ENCODE measurements around the gene LHCGR.

DNA sequence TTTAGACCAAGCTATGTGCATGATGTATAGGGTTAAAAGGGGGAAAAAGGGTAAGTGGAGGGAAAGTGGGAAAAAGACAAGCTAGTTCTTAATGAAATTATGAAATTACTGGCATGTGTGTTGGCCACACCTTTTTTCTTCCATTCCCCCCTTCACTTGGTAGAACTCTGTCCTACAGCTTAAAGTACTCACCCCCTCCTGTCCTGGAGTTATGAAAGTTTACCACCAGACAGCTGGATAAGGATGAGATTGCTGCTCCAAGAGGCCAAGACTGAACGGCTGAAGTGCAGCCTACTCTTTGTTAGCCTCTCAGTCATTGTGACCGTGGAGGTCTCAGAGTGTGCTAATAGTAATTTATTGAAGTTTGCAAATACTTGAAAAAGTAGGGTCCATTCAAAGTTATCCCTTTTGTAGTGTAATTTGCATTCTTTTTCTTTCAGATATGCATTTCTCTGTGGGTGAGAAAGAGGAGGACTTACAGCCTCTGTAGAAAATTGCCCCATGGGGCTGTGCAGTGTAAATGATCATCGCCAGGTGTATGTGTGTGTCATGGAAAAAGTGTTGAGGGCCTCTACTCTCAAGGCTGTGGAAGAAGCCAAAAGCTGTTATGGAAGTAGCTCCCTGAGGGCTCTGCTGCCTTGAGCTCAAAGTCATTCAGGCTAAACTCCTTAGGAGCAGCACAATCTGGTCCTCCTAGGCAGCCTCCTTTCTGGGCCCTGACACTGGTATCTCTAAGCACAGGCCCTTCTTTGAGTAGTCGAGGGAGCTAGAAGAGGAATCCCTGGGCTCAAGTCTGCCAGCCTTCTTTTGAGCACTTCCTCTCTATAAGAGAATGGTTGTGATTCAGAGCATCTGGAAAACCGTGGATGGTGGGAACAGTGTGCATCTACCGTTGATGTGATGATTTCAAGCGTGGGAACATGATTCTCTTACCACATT, 46.2 kb downstream of the LHCGR start:
- no peak for TF ChIP-seq POLR2A (IDR thresholded peaks at IDR 0.05)
- TF ChIP-seq, protein P1, sequence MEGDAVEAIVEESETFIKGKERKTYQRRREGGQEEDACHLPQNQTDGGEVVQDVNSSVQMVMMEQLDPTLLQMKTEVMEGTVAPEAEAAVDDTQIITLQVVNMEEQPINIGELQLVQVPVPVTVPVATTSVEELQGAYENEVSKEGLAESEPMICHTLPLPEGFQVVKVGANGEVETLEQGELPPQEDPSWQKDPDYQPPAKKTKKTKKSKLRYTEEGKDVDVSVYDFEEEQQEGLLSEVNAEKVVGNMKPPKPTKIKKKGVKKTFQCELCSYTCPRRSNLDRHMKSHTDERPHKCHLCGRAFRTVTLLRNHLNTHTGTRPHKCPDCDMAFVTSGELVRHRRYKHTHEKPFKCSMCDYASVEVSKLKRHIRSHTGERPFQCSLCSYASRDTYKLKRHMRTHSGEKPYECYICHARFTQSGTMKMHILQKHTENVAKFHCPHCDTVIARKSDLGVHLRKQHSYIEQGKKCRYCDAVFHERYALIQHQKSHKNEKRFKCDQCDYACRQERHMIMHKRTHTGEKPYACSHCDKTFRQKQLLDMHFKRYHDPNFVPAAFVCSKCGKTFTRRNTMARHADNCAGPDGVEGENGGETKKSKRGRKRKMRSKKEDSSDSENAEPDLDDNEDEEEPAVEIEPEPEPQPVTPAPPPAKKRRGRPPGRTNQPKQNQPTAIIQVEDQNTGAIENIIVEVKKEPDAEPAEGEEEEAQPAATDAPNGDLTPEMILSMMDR (IDR thresholded peaks at IDR 0.05) = no peak
